ENCODE measurements around the gene ZNF891. TPM values are rescaled to one million over a fixed set of nuclear protein-coding genes. Genes with fewer than 3 reads are reported as not detected.

ZNF891 gene
- polyA plus RNA-seq, 1 experiment = 0.66 TPM

DNA sequence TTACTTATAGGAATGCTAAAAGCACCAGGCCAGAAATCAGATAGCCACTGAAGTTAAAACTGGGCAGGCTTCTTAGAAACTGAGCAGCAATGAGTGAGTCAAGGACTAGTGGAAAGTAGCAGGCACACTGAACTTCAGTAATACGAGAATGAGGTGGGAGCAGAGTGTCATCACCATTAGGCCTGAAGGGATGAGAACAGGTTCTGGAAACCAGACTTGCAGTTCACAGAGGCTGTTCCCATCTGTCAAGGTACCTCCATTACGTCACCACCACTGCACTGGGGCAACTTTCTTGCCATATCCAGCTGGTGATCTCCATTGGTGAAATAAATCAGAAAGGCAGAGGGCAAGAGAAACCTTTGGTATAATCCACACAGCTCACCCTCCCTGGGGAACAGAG, 15.9 kb upstream of the ZNF891 start:
- ChIA-PET POLR2A (no interaction called here), CTCF (no interaction called here)

DNA sequence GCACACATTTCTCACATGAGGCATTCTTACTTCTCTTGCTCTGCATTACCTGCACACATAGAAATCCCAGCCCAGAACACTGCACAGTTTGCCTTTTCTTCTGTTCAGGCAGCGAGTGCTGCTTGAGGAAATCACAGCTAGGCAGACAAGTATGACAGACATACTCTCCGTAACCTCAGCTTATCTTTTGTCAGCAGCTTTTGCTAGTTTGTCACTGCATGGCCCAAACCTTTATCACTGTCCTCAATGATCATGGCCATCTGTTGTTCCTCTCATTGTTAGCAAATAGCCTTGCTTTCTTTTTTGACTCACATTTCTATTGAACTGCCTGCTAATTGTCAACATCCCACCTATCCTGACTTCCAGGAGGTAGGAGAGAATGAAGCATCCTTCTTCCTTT, 5.7 kb upstream of the ZNF891 start:
- CTCF ChIA-PET = interaction anchor here (1.1 kb wide), 1 partner anchor 45 kb away, joined by 4 read pairs; no protein-coding TSS in a partner anchor
- TF ChIP-seq, protein P1, sequence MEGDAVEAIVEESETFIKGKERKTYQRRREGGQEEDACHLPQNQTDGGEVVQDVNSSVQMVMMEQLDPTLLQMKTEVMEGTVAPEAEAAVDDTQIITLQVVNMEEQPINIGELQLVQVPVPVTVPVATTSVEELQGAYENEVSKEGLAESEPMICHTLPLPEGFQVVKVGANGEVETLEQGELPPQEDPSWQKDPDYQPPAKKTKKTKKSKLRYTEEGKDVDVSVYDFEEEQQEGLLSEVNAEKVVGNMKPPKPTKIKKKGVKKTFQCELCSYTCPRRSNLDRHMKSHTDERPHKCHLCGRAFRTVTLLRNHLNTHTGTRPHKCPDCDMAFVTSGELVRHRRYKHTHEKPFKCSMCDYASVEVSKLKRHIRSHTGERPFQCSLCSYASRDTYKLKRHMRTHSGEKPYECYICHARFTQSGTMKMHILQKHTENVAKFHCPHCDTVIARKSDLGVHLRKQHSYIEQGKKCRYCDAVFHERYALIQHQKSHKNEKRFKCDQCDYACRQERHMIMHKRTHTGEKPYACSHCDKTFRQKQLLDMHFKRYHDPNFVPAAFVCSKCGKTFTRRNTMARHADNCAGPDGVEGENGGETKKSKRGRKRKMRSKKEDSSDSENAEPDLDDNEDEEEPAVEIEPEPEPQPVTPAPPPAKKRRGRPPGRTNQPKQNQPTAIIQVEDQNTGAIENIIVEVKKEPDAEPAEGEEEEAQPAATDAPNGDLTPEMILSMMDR (IDR thresholded peaks at IDR 0.05; ENCODE audit: low read depth, low read length) = no peak
- POLR2A ChIA-PET = no interaction called here
- H3K9me3 ChIP-seq (ENCODE audit: control insufficient read depth, insufficient read depth, low read length) = peaks cover 18% of the 10 kb centered on the region
- no peaks in the 10 kb centered on the region for H3K27me3 ChIP-seq (ENCODE audit: control insufficient read depth, insufficient read depth, low read length)
- no peak overlapping the region for H3K27ac ChIP-seq (ENCODE audit: low read depth, low read length)
- no peak for DNase-seq (ENCODE audit: low read depth, low spot score)
- H3K4me3 ChIP-seq (ENCODE audit: low read depth, low read length) = no peak overlapping the region

More for the DNA sequence above, 15.9 kb upstream of the ZNF891 start:
- Histone ChIP-seq H3K27ac (ENCODE audit: low read depth, low read length) (no peak overlapping the region), H3K27me3 (ENCODE audit: control insufficient read depth, insufficient read depth, low read length) (no peaks in the 10 kb centered on the region), H3K4me3 (ENCODE audit: low read depth, low read length) (no peak overlapping the region), H3K9me3 (ENCODE audit: control insufficient read depth, insufficient read depth, low read length) (peaks cover 45% of the 10 kb centered on the region)
- DNase-seq (ENCODE audit: low read depth, low spot score) = no peak
- TF ChIP-seq, protein P1 (IDR thresholded peaks at IDR 0.05; ENCODE audit: low read depth, low read length) = no peak

DNA sequence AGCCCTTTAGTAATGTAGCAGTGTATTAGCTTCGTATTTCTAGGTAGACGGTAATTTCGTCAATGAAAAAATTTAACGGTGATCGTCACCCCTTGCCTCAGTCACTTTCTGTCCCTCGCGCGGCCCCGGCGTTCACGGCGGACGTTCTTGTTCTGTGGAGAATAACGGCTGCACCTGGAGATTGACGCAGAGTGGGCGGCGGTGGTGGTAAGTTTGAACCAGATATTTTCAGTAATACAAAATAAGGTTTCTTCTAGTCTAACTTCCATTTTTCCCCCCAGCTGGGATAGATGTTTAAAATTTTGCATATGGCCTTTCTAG, 694 bp upstream of the ZNF891 start:
- TF ChIP-seq, protein P1 (IDR thresholded peaks at IDR 0.05; ENCODE audit: low read depth, low read length) = no peak
- CTCF ChIA-PET = interaction anchor here (1.8 kb wide), 1 partner anchor 50 kb away, joined by 8 read pairs; the partner anchor contains the start of gene ZNF268
- DNase-seq (ENCODE audit: low read depth, low spot score) = no peak
- no peaks in the 10 kb centered on the region for H3K27me3 ChIP-seq (ENCODE audit: control insufficient read depth, insufficient read depth, low read length)
- peak overlapping the region; percentile 71 for H3K4me3 ChIP-seq (ENCODE audit: low read depth, low read length)
- POLR2A ChIA-PET = interaction anchor here (1.2 kb wide), 1 partner anchor 50 kb away, joined by 9 read pairs; the partner anchor contains the start of gene ZNF140
- peaks cover 37% of the 10 kb centered on the region for H3K9me3 ChIP-seq (ENCODE audit: control insufficient read depth, insufficient read depth, low read length)
- H3K27ac ChIP-seq (ENCODE audit: low read depth, low read length) = peak overlapping the region; percentile 89

DNA sequence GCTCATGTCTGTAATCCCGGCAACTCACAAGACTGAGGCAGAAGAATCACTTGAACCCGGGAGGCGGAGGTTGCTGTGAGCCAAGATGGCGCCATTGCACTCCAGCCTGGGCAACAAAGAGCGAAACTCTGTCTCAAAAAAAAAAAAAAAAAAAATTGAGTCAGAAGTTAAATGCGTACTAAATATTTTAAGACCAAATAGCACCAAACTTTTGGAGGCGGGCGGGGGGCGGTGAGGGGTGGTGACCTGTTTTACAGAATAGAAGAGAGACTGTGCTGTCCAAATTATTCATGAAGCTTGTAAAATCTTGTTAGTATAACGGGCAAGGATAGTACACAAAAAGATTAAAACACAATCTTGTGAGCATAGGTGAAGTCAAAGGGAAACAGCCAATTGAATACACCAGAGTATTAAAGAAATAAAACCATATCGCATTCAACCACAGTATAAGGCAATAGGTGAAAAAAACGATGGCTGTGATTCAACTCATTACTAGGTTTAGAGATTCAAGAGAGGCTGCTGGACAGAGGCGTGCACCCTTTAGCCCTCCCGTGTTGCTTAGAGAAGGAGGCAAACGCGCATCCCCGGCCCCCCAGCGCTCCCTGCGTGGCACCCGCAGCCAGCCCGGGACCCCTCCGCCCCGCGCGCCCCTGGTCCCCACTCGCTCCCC, 571 bp downstream of the ZNF891 start:
- TF ChIP-seq, protein P1 (IDR thresholded peaks at IDR 0.05; ENCODE audit: low read depth, low read length) = no peak
- no peak for DNase-seq (ENCODE audit: low read depth, low spot score)
- ChIA-PET POLR2A (interaction anchor here (1.0 to 1.2 kb wide), 2 partner anchors 49 to 242 kb away, joined by 5 to 9 read pairs; partner anchors contain the start of genes CHFR and ZNF140), CTCF (interaction anchor here (1.8 kb wide), 1 partner anchor 52 kb away, joined by 8 read pairs; the partner anchor contains the start of gene ZNF268)
- H3K9me3 ChIP-seq (ENCODE audit: control insufficient read depth, insufficient read depth, low read length) = peaks cover 44% of the 10 kb centered on the region
- no peaks in the 10 kb centered on the region for H3K27me3 ChIP-seq (ENCODE audit: control insufficient read depth, insufficient read depth, low read length)
- peak overlapping the region; percentile 89 for H3K27ac ChIP-seq (ENCODE audit: low read depth, low read length)
- H3K4me3 ChIP-seq (ENCODE audit: low read depth, low read length) = peak overlapping the region; percentile 71

DNA sequence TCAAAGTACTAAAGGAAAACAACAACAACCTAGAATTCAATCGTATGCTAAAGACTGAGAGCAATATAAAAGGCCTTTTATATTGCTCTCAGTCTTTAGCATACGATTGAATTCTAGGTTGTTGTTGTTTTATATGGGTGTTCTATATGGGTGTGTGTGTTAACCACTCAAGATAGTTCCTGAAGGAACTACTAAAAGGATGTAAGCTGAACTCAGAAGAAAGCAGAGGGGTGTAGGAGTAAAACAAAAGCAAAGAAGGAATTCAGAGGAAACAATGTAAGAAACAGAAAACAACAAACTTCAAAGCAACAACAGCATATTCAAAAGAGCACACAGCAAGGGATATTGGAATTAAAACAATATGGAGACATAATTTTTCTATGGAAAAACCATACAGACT, 5.4 kb downstream of the ZNF891 start:
- H3K9me3 ChIP-seq (ENCODE audit: control insufficient read depth, insufficient read depth, low read length) = peaks cover 48% of the 10 kb centered on the region
- H3K27ac ChIP-seq (ENCODE audit: low read depth, low read length) = no peak overlapping the region
- no peak overlapping the region for H3K4me3 ChIP-seq (ENCODE audit: low read depth, low read length)
- TF ChIP-seq, protein P1 (IDR thresholded peaks at IDR 0.05; ENCODE audit: low read depth, low read length) = no peak
- H3K27me3 ChIP-seq (ENCODE audit: control insufficient read depth, insufficient read depth, low read length) = no peaks in the 10 kb centered on the region
- DNase-seq (ENCODE audit: low read depth, low spot score) = no peak
- ChIA-PET POLR2A (no interaction called here), CTCF (no interaction called here)

All from AG04450 (cell line).